GM21526 (cell line): Measurements from ENCODE around the gene GNAT1.

Source experiments
- ATAC-seq: cut with Tn5 transposase; IDR thresholded peaks from one replicate; pipeline ENCODE4 v1.9.1; 2021; ENCODE audit warnings: moderate library complexity; ENCODE audit not compliant: unreplicated experiment, low FRiP score

GNAT1 gene

DNA sequence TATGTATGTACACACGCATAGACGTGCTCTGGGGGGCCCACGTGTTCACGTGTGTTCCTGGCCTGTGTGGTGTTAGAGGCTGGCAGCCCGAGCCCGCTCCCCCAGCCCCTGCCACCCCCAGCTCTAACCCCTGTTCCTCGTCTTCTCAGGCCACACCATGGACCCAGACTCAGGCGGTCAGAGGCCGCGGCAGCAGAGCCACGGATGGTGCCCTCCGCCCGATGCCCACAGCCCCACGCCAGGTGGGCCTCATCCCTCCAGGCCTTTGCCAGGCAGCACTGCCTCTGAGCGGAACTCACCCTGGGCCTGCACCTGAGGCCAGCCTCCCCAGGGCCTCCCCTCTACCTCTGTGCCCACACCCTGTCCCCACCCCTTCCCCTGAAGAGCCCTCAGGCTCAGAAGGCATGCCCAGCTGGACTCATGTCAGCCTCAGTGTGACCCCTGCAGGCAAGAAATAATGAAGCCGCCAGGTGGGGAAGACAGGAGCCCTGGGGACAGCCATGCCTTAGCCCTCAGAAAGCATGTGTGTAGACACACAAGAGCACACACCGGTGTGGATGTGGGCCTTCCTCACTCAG is 16.4 kb upstream of the GNAT1 start:
- no peak for ATAC-seq

DNA sequence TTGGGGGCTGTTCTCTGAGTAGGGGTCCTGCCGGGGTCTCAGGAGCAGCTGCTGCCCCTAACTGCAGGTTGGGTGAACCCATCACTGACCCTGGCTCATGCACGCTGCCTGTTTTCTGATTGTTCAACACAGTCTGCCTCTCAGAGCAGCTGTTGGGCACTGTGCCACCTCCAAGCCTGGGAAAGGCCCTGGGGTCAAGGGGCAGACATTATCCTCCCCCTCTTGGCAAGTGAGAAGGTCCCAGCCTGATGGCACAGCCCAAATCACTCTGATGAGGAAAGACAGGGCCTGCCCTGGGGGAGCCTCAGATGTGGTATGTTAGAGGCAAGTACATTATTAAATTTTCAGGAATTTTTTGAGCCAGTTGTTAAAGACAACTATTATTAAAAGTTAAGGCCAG is 14.1 kb upstream of the GNAT1 start:
- no peak for ATAC-seq

DNA sequence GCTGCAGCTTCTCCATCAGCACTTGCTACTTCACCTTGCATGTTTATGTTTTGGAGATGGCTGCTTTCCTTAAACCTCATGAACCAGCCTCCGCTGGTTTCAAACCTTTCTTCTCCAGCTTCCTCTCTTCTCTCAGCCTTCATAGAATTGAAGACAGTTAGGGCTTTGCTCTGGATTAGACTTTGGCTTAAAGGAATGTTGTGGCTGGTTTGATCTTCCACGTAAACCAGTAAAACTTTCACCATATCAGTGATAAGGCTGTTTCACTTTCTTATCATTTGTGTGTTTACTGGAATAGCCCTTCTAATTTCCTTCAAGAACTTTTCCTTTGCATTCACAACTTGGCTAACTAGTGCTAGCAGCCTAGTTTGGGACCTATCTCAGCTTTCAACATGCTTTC is 11.7 kb upstream of the GNAT1 start:
- no peak for ATAC-seq

DNA sequence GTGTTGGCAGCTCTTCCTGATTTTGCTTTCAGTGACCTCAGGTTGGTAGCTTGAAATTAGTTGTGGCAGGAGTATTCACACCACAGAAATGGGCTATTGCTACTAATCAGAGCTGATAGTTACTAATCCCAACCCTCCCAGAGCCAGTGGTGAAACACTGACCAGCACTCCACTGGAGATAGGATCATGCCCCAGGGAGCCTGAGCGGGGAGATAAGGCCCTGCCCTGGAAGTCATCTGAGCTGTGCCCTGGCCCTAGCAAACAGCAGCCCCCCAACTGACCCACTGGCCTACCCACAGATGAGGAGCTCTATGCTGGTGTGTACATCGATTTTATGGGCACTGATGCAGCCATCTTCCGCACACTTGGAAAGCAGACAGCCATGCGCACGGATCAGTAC is 9.4 kb upstream of the GNAT1 start:
- no peak for ATAC-seq

DNA sequence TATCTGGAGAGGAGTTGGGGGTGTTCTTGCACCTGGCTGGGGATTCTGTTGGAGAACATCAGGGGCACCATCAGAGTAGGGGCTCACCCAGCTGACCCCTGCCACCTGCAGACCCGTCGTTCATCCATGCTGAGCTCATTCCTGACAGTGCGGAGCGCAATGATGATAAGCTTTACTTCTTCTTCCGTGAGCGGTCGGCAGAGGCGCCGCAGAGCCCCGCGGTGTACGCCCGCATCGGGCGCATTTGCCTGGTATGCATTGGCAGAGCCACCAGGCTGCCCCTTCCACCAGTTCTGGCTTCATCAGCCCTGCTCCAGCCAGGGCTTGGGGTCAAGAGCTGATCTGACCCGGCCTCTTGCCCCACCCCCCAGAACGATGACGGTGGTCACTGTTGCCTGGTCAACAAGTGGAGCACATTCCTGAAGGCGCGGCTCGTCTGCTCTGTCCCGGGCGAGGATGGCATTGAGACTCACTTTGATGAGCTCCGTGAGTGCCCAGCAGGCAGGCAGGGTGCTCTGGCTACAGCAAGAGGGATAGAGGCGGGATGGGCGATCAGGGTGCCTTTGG is 8.8 kb upstream of the GNAT1 start:
- ATAC-seq: no peak

DNA sequence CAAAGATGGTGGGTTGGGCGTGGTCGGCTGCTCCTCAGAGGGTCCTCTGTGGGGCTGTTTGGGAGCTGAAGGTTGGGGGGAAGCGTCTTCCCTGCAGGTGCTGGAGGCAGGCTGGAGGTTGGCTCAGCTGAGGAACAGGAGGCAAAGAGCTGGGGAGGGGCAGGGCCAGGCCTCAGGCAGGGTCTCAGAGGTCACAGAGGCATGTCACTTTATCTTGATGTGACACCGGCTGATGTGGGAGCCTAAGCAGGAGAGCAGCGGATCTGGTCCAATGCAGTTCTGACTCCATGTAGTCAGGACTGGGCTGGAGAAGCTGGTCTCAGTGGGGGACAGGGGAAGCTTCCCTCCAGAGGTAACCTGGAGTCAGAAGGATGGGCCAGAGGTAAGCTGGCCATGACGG is 7.7 kb upstream of the GNAT1 start:
- ATAC-seq: no peak

DNA sequence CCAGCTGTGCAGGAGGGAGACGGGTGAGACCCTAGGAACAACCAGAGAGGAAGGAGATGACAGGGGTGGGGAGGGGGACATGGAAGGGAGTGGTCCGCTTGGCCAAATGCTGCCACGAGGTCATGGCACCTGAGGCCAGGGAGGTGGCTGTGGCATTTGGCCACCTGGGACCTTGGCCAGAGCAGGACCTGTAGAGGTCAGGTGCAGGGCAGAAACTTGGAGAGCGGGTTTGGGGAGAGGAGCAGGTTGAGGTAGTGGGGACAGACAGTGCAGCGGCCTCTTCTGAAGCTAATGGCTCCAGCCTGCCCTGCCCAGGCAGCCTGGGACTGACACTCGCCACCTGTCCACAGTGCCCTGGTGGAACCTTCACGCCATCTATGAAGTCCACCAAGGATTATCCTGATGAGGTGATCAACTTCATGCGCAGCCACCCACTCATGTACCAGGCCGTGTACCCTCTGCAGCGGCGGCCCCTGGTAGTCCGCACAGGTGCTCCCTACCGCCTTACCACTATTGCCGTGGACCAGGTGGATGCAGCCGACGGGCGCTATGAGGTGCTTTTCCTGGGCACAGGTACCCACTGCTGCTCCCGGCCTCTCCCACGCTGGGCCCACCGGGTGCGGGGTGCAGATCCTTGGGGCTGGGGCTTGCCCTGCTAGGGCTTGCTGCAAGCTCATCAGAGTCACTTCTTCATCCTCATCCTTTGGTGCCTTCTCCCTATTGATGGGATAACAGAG is 7.0 kb upstream of the GNAT1 start:
- no peak for ATAC-seq

DNA sequence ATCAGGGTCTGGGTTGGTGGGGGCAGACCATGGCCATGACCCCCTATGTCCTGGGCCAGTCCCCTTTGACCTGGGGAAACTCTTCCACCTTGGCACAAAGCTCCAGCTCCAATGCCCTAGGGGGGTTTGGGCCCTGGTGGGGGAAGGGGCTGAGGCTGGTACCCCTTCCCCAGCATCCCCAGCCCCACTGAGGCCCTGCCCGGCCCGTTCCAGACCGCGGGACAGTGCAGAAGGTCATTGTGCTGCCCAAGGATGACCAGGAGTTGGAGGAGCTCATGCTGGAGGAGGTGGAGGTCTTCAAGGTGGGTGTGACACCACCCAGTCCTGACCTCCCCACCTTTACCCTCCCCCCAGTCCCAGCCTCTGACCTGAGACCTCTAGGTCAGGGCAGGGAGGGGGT is 6.2 kb upstream of the GNAT1 start:
- ATAC-seq: no peak

DNA sequence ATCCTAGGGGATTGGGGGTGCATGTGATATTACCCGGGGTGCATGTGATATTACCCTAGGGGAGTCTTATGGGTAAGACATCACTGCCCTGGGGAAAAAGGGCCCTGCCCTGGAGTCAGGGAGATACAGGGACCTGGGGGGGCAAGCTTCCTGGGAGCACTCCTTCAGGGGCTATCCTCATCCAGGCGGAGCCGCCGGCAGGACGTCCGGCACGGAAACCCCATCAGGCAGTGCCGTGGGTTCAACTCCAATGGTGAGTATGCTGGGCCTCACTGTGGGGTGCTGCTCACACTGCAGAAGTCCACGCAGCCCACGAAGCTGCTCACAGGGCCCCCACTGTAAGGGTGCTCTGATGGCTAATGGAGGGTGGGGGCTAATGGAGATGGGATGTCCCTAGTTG is 5.3 kb upstream of the GNAT1 start:
- no peak for ATAC-seq

DNA sequence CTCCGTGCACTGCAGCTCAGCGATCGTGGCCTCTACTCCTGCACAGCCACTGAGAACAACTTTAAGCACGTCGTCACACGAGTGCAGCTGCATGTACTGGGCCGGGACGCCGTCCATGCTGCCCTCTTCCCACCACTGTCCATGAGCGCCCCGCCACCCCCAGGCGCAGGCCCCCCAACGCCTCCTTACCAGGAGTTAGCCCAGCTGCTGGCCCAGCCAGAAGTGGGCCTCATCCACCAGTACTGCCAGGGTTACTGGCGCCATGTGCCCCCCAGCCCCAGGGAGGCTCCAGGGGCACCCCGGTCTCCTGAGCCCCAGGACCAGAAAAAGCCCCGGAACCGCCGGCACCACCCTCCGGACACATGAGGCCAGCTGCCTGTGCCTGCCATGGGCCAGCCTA is 3.7 kb upstream of the GNAT1 start:
- ATAC-seq: no peak

DNA sequence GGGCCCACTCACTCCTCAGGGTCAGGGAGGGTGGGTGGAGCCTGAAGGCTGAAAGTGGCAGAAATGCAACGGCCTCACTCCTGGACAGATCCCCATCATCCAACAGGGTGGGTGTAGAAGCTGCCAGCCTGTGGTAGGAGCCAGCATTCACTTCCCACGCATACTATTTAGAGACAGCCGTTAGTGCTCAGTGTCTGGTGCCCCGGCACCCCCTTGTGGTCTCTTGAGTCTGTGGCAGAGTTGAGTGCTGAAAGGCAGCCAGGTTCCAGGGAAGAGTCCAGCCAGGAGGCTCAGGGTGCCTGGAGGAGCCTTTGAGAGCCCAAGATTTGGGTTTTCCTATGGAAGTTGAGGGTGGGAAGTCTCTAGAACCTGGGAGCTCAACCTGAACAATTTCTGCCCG is 2.1 kb upstream of the GNAT1 start:
- ATAC-seq: no peak

DNA sequence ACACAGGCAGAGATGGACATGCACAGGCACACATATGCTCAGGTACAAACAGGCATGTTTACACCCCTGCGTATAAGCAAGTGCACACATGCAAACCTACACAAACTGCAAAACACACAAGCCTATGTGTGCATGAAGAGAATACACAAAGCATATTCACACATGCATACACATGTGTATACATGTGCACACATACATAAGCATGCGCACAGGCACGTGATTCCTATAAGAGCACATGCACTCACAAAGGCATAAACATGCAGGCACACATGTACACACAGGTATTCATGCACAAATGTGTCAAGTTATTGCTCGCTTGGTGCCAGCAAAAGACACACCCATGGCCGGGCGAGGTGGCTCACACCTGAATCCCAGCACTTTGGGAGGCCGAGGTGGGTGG is 1.4 kb upstream of the GNAT1 start:
- ATAC-seq: no peak

DNA sequence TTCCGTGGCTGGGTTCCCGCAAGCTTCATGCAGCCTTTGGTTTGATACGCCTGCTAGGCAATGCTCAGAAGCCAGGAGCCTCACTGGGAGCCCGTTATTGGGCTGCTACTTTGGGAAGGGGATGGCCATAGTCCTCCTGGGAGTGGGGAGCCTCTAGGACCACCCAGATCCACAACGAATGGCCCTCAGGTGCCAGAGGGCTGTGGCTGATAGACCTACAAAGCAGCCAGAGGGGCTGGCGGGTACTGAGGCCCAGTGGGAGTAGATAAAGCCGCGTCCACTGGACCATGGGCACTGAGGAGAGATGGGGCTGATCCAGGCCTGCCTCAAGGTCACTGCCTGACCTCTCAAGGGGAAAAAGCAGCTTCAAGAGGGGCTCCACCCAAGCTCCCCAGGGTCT is 714 bp downstream of the GNAT1 start:
- ATAC-seq: no peak

DNA sequence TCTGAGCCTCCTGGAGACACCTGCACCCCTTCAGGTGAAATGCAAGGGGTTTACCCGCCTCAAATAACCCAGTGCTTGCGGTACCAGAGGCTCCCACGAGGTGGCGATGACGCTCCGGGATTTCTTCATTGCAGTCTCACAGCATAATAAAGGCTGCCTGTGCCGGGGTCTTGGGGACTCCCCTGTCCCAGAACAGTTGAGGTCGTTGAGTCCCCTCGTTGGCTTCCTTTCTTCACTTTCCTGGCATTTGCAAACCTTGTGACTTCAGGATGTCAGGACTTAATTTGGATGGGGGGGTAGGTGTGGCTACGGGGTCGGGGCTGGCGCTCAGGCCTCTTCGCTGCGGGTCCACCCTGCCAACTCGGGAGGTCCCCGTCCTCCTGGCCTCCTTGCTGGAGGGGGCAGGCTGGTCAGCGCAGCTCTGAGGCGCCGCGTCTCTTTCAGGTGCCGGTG is 1.3 kb downstream of the GNAT1 start:
- no peak for ATAC-seq

DNA sequence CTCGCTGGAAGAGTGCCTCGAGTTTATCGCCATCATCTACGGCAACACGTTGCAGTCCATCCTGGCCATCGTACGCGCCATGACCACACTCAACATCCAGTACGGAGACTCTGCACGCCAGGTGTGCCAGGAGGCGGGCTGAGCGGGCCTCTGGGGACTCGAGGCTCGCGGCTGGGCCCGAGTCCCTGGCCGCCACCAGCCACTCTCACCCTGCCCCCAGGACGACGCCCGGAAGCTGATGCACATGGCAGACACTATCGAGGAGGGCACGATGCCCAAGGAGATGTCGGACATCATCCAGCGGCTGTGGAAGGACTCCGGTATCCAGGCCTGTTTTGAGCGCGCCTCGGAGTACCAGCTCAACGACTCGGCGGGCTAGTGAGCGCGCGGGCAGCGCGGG is 1.9 kb downstream of the GNAT1 start:
- ATAC-seq: no peak

DNA sequence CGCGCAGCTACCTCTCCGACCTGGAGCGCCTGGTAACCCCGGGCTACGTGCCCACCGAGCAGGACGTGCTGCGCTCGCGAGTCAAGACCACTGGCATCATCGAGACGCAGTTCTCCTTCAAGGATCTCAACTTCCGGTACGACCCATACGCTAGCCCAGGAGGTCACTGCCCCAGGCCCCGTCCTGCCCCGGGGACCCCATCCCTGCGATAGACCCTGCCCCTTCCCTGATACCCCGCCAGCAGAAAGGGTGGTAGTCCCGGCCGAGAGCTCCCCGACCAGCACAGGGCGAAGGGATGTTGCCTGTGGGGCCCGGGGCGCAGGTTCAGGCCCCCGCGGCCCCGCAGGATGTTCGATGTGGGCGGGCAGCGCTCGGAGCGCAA is 2.3 kb downstream of the GNAT1 start:
- no peak for ATAC-seq

DNA sequence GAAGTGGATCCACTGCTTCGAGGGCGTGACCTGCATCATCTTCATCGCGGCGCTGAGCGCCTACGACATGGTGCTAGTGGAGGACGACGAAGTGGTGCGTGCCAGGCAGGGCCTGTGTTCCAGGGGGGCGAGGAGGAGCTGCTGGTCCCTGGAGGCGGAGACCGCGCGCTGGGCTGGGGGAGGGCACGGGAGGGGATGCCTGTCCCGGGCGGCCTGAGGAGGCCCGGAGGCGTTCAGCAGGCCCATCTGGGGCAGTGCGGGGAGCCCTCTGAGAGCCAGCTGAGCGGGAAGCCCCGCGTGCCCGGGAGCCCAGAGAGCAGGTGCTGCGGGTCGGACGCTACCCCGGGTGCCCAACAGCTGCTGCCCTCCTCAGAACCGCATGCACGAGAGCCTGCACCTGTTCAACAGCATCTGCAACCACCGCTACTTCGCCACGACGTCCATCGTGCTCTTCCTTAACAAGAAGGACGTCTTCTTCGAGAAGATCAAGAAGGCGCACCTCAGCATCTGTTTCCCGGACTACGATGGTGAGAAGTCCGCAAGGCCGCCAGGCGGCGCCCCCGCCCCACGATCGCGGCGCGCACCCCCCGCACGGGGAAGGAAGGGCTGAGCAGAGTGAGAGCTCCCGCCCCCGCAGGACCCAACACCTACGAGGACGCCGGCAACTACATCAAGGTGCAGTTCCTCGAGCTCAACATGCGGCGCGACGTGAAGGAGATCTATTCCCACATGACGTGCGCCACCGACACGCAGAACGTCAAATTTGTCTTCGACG is 2.9 kb downstream of the GNAT1 start:
- no peak for ATAC-seq

DNA sequence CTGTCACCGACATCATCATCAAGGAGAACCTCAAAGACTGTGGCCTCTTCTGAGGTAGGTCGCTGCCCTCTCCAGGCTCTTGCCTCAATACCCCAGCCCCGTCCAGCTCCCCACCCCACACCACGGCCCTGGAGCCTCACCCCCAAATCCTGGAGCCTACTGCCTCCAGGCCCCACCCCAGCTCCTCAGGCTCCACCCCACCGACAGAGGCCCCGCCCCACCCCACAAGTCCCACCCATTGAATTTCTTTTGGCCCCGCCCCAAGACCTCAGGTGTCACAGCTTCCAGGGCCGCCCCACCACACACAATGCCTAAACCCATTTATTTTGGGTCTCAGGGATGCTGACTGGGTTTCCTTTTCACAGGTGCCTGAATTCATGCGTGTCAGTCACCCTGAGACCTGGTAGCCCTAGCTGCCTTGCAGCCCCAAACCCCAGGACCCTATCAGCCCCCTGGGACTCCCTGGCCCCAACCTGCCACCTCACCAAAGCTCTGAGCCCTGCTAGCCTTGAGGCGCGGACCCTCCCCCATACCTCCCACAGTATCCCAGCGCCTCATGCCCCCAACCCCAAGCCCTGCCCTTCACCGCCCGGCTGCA is 3.6 kb downstream of the GNAT1 start:
- ATAC-seq: no peak

DNA sequence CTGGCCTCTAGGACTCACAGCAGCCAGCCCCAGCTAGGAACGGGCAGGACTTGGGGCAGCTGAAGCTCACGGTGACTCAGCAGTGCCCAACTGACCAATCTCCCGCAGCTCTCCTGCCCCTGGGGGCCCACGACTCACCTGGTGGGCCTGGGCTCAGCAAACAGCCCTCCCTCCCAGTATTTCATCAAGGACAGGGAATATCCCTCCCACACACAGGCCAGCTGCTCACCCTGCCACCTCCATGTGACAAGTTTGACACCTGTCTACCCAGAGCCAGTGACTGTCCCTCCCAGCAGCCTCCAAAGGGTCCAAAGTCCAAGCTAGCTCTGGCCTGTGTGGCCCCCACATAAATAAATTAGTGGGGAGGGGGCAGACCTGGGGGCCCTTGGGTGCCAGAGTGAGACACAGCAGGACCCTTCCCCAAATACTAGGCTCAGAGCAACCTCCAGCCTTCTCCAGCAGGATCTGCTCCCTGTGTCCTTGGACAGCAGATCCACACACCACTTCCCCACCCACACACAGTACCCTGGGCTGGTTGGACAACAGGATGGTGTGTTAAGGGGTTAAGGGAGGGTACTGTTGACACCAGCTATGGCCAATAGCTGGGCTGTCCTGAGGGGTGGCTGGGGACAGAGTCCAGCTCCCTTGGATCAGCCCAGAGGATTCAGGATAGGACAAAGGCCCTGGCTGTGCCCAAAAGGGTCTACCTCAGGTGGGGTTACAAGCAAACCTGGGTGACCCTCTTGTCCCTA is 4.3 kb downstream of the GNAT1 start:
- ATAC-seq: no peak

DNA sequence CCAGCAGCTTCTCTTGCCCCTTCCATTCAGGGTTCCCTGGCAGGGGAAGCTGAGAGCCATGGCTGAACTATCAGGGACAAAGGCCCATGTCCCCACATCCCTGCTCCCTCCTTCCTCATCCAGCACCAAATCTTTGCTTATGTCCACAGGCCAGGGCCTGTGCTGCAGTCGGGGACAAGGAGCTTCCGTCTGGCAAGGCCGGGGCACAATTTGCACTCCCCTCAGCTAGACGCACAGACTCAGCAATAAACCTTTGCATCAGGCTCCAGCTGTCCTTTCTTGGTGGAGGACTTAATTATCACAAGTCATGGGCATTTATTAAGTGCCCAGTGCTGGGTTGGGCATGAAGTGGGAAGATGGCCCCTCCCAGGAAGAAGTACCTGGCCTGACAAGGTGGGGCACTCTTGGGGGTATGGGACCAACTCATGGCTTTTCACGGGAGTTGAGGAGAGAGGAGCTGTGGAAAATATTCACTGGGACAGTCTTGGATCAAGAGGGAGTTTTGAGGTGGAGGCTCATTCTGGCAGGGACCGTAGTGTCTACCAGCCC is 4.9 kb downstream of the GNAT1 start:
- ATAC-seq: no peak
